ENCODE data around the gene ABHD17C.
A peak's percentile ranks its signal among the peaks of the same experiment; 100 is the strongest.

ABHD17C gene

DNA sequence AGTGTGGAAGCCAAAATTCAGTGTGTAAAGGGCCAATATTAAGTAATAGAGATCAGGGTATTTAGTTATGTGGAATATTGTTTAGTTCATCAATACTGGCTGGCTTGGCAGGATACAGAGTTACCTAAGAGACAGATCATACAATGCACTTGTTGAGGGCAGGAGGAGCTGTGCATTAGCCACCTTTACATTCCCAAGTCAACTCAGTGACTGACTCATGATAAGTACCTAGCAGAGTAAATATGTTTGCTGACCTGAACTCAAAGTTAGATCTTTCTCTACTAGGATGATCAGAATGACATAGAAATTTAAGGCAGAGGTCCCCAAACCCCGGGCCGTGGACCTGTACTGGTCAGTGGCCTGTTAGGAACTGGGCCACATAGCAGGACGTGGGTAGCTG, 3.5 kb upstream of the ABHD17C start:
- no peak for DNase-seq

DNA sequence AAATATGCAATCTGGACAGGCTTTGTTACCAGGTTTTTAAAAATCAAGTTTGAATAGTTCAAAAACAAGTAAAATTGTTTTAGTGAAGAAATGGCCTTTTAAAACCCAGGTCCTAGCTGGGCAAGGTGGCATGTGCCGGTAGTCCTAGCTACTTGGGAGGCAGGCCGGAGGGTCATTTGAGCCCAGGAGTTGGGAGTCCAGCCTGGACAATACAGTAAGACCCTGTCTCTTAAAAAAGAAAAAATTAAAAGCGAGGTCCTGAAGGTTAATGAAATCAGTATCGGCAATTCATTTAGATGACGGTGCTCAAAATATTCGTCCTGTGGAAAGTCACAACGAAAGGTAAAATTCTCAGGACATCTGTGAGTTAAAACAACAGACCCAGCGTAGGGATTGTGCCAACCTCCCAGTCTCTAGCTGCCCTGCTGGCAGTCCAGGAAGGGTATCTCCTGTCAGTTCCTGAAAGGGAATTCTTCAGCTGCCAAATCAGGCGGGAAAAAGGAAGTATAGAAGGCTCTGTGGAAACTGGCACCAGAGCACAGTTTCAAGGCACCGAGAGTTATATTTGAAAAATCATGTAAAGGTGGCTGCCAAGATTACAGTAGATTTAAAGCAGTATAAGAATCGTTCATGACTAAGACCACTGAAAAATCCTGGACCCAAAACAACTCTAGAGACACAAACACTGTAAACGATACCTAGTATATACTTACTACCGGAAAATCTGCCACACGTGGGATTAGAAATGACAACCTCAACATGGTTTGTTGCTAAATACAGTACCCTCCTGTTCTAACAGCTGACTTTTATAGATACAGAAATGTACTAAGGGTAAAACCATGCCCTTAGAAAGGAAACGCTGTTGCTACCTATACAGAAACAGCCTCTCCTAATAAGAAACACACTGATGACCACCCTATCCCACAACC, 1.2 kb upstream of the ABHD17C start:
- no peak for DNase-seq

DNA sequence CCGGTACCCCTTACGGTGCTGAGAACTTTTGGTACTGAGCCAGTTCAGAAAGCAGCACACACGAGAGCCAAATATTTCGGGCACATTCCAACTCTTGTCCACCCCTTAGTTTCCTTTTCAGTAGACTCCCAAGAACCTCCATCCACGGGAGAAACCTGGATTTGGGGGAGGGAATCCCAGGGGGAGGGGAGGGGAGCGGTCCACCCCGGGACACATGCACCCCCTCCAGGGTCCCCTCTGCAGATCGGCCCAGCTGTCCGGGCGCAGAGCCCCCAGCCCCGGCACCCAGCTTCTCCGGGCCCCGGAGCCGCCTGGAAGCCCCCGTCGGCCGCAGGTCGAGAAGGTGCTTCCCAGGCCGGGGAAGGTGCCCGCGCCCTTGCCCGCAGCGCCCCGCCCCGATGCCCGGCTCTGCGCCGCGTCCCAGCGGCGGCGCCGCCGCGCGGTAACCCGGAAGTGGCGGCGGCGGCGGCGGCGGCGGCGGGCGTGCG, 455 bp upstream of the ABHD17C start:
- peak; percentile 13 for DNase-seq

DNA sequence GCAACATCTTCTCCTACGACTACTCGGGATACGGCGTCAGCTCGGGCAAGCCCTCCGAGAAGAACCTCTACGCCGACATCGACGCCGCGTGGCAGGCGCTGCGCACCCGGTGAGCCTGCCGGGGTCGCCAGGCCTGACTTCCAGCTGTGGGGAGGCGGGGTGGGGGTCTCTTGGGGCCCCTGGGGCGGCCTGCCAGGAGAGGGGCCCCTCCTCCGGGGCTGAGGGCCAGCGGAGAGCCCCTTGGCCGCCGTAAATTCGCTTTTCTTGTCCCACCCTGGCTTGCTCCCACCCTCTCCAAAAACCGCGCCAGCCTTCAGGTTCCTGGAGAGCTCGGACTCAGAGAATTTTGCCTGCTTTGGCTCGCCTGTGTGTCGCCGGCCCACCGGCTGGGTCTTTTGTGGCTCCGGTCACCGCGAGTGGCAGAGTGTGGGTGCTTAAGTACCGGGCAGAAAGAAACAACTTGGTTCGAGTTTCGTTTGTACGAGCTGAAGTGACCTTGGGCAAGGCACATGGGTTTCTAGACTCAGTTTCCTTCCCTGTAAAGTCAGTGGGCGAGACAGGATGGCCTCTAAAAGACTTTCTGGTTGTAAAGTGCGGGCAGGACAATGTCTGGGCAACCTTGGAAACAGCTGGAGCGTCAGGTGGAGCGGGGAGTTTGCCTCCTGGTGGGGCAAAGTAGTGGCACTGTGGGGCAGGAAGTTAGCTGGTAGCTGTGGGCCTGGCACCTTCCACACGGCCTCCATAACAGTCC, 976 bp downstream of the ABHD17C start:
- DNase-seq = no peak

DNA sequence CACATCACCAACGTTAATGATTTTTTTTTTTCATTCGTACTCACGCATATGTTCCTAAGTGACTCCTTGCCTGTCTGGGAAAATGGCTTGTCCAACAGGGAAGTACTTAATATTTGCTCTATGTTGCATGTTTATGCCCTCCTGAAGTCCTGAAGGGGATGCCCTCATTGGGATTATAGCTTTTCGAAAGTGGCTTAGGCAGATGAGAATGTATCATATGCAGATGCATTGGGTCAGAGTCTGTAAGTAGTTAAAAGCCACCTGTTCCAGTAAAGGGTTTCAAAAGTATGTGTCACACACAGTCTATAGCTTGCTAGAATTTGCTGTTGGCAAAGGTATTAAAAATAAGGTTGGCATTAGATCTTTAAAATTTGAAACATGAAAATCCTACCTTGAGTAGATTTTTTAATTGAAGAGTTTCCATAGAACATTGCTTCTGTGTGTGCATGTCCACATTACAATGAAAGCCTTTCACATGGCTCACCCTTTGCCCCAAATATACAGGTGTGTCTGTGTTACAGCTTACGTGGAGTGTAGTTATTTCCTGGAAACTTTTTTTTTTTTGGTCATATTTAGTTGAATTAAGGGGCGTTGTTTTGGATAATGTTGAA, 2.1 kb downstream of the ABHD17C start:
- no peak for DNase-seq

DNA sequence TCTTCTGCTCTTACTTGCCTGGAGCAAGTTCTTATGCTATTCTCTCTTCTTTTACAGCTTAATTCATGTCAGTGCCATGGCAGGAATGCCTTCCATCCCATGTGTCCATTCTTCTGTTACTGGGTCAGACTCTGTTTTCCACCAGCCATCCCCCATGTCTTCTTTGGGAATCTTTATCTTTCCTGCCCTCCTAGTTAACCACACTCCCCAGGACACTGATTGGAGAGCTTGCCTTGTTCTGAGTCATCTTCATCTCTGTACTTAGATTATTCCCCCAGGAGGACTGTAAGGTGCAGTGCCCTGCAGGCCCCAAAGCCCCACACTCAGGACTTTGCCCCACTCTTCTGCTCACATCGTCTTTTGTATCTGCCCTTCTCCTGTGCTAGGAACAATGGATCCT, 3.6 kb downstream of the ABHD17C start:
- DNase-seq = no peak

DNA sequence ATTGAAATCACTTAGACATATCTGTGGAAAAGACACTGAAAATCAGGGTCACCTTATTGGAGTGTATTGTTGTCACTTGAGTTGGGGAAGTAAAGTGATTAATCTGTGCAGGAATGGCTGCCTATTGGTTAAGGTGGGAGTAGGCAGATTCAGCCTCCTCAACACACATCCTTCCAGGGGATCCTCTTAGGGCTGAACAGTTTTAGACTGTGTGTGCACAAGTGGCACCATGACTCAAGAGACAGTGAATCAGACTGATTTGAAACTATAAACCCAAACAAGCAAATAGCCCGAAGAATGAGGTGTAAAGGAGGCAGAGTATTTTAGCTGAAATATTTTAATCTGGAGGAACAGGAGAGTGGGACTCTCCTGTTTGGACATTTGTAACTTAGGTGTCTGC, 4.9 kb downstream of the ABHD17C start:
- no peak for DNase-seq

DNA sequence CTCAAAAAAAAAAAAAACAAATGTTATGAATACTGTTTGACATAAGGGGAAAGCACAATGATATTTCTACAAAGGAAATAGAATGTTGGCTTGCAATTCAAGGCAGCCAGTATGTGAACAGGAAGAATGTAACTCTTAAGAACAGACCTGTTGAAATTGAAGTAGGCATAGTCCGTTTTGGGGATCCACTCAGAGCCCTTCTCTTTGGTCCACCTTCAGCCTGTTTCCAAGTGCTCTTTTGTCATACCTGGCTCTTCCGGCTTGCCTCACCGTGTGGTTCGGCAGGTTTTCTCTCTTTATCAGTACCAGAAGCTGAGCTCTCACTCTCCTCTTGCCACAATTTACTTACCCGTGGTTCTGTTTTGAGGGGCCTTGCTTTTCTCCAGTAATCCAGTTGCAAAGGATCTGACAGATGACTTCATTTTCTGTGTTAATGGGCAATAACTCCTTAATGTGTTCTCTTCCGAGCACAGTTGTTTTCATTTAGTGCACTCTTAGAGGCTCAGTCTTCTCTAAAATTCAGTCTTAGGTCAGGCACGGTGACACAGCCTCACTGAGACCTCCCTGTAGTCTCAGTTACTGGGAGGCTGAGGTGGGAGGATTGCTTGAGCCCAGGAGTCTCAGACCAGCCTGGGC, 6.7 kb downstream of the ABHD17C start:
- no peak for DNase-seq

DNA sequence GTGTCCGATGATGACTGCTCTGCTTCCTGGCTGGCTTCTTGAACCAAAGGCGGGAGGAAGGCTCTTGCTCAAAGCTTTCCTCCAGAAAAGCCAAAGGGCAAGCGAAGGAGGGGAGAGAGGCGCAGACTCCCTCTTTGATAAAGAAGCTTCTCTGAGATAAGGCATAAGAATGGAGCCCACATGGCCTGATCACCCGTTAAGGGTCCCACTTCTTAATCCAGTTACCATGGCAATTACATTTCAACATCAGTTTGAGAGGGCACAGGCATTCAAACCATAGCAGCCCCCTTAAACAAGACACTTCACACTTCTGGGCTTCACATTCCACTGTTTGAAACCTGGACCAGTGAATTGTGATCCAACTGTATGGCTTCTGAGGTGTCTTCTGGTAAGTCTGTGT, 8.0 kb downstream of the ABHD17C start:
- no peak for DNase-seq

DNA sequence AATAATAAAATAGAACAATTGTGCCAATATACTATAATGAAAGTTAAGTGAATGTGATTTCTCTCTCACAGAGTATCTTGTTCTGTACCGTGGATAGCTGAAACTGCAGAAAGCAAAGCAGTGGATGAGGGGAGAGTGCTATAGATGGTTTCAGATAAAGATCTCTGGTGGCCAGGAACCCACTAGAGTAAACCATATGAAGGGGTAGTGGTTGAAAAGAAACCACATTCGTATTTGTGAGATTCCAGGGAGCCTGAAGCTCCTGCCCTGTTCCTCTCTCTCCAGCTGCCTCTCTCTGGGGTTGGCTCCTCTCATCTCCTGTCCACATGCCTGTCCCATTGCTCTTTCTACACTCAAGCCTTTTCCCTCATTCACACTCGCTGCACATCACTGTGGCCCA, 8.9 kb downstream of the ABHD17C start:
- no peak for DNase-seq

DNA sequence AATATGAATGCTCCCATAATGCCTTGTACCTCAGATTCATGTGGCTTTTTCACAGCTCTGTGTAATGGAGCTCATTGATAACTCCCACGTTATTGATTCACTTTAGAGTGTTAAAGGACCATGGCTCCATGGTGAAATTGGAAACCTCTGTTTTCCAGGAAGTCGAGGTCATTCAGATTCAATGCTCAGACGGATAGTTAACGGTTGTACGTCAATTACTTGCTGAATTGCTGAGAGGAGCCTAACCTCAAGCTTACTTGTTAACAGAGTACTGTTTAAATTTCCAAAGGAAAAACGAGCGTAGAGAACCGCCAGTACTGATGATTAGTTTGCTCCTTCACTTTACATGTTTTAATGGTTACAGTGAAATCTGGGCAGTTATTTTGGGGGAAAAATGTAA, 11.1 kb downstream of the ABHD17C start:
- no peak for DNase-seq

DNA sequence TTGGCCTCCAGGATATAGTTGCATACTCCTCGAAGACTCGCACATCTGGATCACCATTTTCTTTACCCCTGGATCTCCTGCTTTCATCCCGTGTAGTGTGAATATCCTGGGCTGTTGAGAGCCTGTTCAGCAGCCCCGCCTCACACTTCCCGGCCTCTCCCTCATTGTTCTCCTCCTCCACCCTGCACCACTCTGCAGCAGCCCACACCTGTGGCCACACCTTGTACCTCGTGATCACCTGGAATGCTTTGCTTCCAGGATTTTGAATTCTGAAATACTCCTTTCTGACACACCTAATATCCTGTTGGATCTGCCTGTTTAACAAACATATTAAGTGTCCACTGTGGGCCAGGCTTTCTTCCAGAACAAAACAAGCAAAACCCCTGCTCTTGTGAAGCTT, 14.4 kb downstream of the ABHD17C start:
- DNase-seq = no peak

DNA sequence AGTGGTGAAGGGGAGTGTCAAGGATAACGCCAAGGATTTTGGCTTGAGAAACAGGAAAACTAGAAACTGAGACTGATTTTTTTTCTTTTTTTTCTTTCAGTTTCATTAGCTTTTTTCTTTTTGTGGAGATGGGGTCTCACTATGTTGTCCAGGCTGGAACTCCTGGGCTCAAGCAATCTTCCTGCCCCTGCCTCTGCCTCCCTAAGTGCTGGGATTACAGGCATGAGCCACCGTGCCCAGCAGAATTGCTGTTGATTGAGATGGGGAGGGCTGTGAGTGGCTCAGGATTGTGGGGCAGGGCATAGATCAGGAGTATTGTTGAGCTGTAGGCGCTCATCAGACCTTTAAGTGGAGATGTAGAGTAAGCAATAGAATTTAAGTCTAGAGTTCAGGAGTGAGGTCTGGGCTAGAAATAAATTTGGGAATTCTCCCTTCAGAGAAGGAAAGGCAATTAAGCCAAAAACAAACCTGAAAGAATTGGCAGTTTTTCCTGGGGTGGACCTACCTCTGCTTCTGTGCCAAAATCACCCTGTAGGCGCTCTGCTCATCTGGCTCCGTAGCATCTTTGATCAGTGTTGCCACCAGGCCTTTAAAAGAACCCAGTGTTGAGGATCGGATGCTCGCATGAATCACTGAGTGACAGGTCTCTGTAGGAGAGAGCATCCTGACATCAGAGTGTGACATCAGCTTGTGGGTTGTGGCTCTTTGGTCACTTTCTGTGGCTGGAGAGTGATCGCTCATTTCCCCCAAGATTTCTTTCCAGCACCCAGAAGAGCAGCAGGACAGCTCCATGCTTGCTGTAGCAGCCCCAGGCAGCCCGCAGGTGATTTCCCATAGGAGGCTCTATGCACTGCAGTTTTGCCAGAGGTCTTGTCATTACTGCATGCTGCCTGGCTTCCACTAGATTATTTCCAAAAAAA, 15.8 kb downstream of the ABHD17C start:
- peak; percentile 59 for DNase-seq

DNA sequence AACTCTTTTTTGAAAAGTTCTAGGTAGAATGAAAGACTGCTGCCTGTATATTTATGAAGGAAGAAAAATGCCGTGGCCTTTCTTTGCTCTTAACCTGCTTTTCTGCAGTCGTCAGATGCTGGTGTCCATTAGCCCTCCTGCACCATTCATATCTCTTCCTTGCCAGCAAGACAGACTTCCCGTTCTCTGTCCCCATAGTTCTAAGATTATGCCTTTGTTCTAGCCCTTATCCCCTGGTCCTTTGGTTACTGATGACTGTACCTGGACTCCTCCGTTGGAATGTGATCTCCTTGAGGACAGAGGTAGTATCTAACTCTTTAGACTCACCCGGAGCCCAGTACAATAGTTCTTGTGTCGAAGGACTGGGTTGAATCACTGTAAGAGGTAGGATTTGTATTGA, 16.8 kb downstream of the ABHD17C start:
- DNase-seq = no peak

DNA sequence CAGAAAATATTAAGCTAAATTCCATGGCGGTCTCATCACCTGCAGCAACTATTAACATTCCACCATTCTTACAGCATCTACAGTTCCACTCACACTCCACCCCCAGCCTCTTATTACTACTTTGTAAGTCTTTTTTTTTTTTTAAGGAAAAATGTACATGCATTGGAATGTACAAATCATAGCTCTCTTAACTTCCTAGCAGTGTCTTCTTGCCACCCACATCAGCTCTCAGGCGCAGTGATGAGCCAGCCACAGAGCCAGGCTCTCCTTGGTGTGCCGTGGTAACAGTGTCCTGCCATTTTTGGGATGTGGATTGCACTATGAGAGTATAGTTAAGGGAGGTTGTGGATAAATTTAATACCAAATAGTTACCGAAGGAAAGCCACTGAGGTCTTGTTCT, 17.8 kb downstream of the ABHD17C start:
- no peak for DNase-seq

DNA sequence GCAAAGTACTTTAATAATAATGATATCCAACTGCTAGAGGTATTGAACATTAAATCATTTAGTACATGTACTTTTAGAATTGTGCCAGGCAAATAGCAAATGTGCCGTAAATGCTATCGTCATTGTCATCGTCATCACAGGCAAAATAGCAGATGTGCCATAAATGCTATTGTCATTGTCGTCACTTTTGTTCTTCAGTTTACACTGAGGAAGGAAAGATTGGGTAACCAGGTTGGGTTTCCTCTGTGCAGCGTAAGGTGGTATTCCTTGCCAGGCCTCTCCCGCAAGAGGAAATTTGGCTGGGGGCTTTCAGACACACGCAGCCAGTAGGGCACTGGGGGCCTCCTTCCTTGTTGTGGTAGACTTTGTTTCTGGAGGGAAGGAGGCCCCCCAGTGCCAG, 26.4 kb downstream of the ABHD17C start:
- DNase-seq = no peak

DNA sequence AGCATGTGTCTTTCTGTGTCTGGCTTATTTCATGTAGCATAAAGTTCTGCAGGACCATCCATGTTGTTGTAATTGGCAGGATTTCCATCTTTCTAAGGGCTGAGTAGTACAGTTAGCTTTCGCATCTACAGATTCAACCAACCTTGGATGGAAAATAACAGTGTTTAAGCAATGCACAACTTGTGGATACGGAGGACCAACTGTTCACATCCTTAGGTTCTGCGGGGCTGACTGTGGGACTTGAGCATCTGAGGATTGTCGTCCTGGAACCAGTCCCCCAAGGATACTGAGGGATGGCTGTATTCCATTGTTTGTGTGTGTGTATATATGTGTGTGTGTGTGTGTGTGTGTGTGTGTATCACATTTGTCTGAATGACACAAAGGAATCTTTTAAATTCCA, 27.7 kb downstream of the ABHD17C start:
- no peak for DNase-seq

DNA sequence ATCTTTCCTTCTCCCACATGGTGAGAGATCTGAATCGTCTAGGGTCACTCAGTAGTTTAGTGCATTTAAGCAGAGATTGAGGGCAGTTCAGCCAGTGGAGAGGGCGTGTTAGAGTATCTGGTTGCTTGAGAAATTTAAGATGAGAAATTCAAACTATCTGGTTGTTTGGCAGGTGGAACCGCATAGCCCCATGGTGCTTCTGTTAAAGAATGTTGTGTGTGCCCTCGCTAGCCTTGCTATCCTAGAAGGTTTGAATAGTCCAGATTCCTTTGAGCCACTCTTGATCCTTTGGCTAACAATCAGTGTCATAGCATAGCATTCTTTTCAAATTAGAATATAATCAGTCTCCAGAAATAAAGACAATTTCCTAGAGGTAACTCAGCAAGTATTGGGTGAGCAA, 32.1 kb downstream of the ABHD17C start:
- DNase-seq = no peak

DNA sequence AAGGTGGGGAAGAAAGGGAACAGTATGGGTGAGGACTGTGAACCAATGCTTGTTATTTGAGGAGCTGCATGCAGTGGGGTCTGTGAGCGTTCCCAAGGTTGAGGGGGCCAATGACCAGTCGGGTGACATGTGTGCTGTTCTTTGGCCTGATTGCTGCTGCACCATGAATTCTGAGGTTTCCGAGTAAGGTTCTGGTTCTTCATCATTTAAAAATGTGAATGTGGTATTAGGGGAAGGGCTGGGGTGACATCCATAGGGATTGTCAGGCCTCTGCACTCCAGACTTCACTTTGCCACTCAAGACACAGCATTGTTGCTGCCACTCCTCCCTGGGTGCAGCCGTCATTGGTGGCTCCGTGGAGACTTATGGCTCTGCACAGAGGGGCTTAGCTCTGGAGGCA, 32.5 kb downstream of the ABHD17C start:
- DNase-seq = no peak

DNA sequence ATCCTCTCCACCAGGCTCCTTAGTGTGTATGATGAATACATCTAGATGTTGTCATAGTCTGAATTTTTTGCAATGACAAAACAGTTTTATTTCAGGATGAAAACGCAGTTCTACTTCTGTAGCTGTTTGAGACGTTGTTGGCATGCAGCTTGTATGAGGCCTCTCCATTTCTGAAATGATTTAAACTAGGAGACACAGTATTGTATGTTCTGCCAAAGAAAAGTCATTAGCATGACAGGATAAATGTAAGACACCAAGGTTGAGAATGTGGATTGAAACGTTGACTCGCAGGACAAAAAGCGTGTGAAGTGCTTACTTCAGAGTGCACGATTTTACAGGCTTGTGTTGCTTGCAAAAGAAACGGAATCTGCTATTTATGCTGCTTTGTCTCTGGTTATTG, 35.3 kb downstream of the ABHD17C start:
- DNase-seq = no peak

DNA sequence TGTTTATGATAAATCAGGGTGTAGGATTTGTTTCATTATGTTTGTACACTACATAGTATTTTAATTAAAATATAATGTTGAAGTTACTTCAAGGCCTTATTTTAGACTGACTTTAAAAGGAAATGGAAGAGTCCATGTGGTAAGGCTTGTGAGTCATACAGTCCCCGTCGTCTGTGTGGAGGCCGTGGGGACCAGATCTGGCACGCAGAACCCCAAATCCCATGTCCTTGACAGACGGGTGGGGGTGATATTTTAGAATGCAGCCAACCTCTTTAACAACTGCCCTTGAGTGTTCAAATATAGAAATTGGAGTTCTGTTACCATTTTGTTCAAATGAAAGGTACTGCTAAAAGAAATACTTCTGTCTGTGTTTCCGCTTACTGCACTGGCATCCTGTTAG, 35.8 kb downstream of the ABHD17C start:
- peak; percentile 7 for DNase-seq

DNA sequence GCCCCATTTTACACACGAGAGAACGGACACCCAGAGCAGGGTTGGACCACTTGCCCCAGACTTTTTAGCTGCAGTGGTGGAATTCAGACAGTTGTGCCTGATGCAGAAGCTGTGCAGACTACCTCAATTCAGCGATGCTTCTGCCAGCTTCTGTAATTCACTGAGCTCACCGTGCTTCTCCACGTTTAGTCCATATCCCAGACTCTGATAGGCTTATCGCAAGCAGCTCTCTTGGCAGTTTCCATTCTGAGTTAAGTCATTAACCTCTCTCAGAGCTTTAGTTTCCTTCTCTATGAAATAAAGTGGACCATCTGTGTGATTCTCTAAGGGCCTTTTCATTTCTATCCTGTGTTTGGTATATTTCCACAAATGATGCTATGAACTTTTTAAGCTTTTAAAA, 37.1 kb downstream of the ABHD17C start:
- DNase-seq = no peak
